Fibroblast of skin of right quadriceps (primary cell): ENCODE data around the gene COL25A1.
"Not testable (repeated sequence)": the region's sequence is repeated elsewhere in the genome, so short reads cannot be mapped to it uniquely, and the experiment has no call there.

Experiments used
- DNase-seq: peaks from one replicate; pipeline ENCODE4 v3.0.0-alpha.2; 2013

COL25A1 gene

DNA sequence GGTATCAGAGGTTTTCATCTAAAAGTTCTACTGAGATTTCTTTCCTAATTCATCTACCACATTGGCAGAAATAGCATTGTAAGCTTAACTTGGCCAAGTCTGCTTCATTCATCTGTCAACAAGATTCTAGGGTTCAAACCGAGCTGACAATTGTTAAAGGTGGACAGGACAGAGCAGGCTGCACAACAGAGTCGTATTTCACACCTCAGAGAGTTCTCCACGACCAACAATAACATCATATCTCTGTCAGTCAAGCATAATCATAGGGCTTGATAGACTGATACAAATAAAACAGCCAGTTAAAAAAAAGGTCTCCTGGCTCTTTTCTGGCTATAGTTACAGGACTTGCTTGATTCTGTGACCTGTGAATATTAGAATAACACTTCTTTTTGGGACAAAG is 259.2 kb downstream of the COL25A1 start:
- DNase-seq = no peak

DNA sequence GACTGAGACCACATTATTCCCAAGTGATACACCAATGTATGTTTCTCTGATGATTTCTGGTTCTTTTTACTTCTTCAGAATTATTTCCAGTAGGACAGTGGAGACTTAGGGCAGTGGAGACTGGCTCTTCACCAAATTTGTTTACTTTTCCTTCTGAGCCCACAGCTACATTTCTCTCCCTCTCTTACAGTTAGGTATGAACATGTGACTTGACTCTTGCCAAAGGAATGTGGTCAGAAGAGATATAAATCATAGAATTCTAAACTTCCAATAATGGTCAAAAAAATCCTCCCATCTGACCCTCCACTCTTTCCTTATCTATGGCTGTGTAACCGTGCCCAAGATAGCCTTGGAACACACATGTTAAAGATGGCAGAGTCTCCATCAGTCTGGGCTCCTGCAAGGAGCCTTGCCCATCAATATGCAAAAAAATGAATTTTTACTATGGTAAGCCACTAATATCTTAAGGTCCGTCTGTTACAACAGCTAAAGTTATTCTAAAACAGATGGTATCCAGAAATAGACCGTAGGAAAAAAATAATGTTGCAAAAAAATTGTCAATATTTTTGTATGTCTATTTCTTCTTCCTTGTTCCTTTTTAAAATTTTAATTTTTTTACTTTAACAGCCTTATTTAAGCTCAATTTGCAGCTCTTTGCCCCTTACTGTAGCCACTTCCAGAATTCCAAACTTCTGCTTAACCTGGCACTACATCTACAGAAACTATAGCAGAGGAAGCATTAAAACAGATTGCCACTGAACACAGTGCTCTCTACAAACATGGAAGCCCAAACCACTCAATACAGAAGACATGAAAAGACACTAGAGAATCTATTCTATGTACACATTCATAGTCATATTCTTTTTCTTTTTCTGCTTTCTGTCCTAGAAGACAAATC is 260.7 kb downstream of the COL25A1 start:
- DNase-seq = peak; percentile 69

DNA sequence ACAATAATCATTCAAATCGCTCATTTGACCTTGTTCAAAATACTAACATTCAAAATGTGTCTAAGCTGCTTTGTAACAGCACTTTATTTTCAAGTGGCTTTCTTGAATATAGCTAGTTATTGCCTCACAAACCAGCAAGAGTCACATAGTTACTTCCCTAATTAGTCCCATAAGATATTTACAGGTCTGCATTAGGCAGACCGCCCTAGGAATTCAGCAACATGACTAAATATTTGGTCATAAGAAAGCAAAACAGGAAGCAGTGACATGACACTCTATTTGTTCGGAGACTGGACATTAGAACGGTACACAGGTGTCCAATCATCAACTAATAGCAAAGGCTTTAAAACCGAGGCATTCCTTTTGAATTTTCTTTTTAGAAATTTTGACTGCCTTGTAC is 262.0 kb downstream of the COL25A1 start:
- peak; percentile 49 for DNase-seq

- DNase-seq = no peak
Observed at GRCh38 chr4:109037026-109037425, 265.4 kb downstream of the COL25A1 start.

GRCh38 chr4:109033993-109034392 is 268.5 kb downstream of the COL25A1 start:
- no peak for DNase-seq

DNA sequence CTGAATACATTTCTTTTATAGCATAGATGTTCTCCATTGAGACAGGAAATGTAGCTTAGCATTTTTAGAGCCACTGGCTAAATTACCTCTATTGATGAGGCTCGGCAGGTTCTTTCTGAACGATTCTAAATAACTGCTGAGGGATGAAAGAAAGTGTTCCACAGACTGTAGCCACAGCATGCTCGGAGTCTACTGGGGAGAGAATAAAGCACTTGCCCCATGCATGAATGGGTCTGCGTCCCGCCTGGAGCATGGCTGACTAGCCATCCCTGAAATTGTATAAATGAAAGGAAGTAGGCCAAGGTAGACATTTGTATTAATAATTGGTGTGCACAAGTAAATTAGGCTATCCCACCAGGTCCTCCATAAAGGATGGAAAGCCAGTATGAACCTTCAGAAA is 269.8 kb downstream of the COL25A1 start:
- no peak for DNase-seq

DNA sequence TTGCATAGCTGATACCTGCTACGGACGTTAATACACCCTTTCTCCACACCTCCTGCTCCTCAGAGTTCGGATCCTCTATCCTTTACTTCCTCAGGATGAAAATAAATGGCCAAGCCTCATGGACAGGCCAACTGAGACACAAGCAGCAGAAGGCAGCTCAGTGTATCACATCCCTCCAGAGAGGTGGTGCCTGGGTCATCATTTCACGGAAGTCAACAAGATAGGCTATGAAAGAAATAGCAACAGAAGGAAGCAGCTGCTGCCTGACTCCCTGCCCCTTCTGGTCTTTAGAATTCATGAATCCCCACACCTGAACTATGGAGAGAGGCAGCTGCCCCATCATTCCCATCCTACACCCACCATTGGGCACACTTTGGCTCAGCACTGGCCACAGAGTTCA is 272.5 kb downstream of the COL25A1 start:
- no peak for DNase-seq

DNA sequence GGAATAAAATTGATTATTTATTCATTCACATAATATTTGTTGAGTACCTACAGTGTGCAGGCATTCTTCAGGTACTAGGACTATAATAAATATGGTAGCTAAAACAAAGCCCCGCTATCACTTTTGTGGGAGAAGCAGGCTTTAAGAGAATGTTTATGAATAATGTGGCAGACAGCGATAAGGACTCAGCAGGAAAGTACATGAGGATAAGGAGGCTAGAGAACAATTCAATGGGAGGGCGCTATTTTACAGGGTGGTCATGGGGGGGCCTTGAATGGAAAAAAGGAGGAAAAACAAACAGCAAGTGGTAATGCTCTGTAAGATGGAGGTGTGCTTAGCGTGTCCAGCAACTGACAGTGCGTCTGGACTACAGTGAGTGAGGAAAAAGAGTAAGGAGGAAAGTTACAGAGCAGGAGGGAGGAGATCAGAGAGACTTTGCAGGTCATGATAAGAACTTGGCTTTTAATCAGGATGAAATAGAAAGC is 275.4 kb downstream of the COL25A1 start:
- no peak for DNase-seq

DNA sequence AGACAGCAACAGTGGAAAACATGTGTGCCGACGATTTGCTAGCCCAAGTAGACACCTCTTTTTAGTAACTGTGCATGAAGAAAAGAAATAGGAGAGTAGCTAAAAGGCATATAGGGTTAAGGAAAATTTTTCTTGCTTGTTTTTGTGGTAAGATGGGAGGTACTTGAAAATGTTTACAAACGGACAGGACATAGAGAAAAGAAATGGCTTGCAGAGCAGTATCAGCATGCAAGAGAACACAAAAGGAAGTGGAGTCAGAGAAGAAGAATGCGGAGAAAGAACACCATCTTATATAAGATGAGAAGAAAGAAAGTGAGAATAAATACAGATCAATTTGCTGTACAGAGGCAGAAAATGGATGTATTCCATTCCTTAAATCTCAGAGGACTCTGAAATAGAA is 275.9 kb downstream of the COL25A1 start:
- peak; percentile 53 for DNase-seq

GRCh38 chr4:109025471-109026076 is 276.9 kb downstream of the COL25A1 start:
- DNase-seq = peak; percentile 46

DNA sequence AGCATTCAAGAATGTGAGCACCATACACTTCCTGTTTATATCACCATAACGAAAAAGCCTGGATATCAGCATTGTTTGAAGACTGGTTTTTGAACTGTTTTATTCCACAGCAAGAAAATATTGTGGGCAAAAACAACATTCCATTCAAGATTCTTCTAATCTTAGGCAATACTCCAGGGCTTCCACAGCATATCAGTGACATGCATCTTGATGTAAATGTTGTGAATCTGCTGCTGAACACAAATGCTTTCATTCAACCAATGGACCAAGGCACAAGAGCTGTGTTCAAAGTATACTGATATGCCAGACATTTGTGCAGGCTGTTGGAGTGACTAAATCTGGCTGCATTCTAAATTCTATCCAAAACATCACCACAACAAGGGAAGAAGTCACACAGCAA is 279.5 kb downstream of the COL25A1 start:
- DNase-seq = peak; percentile 69

GRCh38 chr4:109021630-109022029 is 280.8 kb downstream of the COL25A1 start:
- DNase-seq = not testable (repeated sequence)

GRCh38 chr4:109020861-109021260 is 281.6 kb downstream of the COL25A1 start:
- DNase-seq = no peak

DNA sequence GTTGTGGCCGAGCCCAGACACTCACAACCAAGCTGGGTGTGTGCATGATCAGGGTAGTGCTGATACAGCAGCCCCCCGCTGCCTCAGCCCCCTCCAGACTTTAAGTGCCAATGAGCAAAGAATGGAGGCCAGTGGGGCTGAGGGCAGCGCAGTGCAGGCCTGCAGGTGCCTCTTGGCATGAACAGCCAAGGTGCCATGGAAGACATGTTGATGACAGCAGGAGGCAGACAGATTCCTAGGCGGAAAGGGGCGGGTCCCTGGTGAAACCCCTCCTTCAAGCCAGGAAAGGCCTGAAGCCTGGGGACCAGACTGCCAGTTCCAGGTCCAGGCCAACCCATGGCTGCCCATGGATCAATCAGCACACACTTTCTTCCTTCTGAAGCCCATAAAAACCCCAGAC is 286.3 kb downstream of the COL25A1 start:
- DNase-seq = no peak

DNA sequence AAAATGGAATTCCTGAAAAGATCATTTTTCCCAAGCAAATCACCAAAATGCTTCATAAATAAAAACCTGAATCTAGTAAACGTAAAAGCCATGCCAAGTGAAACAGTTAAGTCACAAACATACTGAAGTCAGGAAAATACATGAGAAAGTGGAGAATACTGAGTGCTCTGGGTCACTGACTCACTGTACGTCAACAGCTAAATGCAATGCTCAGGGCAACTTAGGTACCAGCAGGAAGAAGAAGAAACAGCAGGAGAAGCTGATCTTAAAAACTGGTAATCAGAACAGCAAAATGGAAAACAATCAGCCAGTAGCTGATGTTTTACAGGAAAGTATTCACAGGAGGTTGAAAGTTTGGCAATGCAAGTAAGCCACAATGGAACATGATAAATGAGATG is 287.0 kb downstream of the COL25A1 start:
- no peak for DNase-seq

GRCh38 chr4:109014593-109015412 is 287.7 kb downstream of the COL25A1 start:
- no peak for DNase-seq

GRCh38 chr4:109012286-109012880 is 290.1 kb downstream of the COL25A1 start:
- DNase-seq = no peak

DNA sequence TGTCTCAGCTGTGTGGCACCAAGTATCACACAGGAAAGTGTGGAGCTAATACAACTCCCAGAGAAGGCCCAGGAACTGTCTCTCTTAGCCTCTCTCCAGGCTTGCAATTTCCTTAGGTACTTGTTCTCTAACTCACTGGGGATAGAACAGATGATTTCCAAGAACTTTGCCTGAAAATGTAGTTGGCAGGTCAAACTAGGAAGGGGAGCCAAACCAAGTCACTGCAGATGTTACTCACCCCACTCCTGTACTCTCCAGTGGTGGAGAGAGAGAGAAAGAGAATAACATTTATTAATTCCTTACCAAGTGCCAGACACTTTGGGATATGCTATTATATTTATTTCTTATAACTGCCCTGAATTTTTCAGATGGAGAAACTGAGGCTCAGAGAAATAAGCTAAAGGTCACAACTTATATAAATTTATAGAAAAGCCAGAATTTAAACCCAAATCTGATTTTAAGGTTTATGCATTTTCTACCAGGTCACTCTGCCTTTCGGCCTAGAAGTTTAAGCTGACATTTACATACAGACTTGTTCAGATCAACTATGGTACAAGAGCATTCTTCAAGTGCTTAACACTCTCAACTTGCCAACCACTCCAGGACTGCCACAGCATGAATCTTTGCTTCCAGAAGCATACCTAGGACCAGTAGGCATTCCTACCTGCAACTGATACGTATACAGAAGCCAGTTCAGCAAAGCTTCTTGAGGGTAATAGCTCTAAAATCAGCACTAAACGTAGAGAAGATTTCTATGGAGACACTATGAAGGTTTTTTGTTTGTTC is 291.0 kb downstream of the COL25A1 start:
- DNase-seq = no peak

GRCh38 chr4:109010521-109010920 is 291.9 kb downstream of the COL25A1 start:
- DNase-seq = no peak

DNA sequence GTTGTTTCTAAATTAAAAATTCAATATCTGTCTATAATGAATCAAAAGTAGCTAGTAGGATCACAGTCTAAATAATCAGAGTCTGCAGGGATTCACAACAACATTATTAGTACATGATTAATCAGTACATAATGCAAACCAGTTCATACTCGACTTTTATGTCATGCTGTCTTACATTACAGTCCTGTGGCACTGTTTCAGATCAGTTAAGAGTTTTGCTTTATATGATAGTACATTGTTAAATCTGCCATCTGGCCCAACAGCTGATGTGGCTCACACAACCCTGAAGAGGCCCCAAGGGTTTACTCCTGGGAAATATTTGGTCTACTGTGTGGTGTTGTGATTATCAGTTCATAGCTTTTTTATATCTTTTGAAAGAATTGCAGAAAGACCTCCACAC is 292.5 kb downstream of the COL25A1 start:
- peak; percentile 87 for DNase-seq

GRCh38 chr4:109007976-109008375 is 294.5 kb downstream of the COL25A1 start:
- DNase-seq = no peak

- peak; percentile 74 for DNase-seq
Observed at GRCh38 chr4:109005523-109005922, 296.9 kb downstream of the COL25A1 start.
